ENCODE measurements around the gene ATP5F1E. TPM values are rescaled to one million over a fixed set of nuclear protein-coding genes. Genes with fewer than 3 reads are reported as not detected.

ATP5F1E gene
- total RNA-seq, 4 donors from 2014 or later: 35.8 to 90.0 (median 38.6) TPM

DNA sequence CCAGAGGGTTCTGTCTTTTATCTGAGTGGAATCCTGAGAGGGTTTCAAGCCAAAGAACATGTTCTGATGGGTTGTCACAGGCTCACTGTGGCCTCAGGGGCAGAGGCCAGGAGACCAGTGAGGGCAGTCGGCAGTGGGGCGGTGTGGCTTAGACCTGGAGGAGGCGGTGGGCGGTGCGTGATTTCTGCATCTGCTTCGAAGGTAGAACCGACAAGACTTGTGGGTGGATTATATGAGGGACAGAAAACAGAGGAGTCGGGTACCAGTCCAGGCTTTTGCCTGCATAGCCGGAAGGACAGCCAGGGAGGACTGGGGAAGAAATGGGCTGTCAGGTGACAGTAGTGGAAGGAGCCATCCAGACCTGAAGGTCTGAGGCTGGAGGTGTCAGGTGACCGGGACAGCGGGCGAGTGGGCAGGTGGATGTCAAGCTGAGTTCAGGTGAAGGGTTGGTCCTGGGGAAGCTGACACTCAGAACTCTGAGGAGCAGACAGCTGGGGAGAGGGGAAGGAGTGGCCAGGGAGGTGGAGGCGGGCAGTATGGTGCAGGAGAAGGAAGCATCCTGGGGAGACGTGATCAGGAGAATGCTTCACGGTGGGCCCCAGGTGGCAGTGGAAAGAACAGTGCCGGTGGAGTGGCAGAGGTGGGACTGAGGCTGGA is 28.2 kb downstream of the ATP5F1E start:
- TF ChIP-seq, protein P1, sequence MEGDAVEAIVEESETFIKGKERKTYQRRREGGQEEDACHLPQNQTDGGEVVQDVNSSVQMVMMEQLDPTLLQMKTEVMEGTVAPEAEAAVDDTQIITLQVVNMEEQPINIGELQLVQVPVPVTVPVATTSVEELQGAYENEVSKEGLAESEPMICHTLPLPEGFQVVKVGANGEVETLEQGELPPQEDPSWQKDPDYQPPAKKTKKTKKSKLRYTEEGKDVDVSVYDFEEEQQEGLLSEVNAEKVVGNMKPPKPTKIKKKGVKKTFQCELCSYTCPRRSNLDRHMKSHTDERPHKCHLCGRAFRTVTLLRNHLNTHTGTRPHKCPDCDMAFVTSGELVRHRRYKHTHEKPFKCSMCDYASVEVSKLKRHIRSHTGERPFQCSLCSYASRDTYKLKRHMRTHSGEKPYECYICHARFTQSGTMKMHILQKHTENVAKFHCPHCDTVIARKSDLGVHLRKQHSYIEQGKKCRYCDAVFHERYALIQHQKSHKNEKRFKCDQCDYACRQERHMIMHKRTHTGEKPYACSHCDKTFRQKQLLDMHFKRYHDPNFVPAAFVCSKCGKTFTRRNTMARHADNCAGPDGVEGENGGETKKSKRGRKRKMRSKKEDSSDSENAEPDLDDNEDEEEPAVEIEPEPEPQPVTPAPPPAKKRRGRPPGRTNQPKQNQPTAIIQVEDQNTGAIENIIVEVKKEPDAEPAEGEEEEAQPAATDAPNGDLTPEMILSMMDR (IDR thresholded peaks at IDR 0.05; ENCODE audit: low read depth): no peak

DNA sequence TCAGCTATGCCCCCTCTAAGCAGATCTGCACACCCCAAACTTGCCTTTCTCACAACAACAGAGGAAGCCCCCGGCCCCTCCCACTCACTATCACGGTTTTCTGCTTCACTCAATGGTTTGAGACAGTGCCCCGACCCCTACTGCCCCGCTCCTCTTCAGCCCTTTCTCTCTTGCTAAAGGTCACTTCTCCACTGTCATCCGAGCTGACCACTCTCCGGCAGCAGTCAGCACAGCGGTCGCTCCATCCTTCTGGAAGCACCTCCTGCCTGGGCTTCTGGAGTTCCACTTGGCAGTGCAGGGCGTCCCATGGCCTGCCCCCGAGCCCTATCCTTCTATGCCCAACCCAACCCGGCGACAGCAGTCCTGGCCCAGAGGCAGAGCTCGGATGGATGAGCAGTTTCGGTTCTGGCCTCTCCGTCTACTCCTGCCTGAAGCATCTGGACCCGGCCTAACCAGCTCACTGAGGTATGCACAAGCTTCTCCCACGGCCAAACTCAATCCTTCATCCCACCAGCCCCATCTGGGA is 29.2 kb downstream of the ATP5F1E start:
- TF ChIP-seq, protein P1 (IDR thresholded peaks at IDR 0.05; ENCODE audit: low read depth): no peak

DNA sequence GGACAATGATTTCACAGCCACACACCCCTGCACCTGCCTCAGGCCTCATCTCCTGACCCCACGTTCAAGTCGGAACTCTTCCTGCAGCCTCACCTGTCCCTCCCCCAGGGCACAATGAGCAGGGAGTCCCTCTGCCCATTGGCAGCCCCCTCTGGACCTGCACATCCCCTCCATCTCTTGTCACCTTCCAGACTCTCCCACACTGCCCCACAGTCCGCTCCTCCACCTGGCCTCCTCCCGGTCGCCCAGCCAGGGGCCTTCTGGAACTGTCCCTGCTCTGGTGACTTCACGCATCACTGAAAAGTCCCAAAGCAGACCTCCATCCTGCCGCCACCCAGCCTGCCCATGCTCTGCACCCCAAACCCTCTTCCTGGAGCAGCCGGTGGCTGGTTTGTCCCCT is 29.7 kb downstream of the ATP5F1E start:
- TF ChIP-seq, protein P1 (IDR thresholded peaks at IDR 0.05; ENCODE audit: low read depth): no peak

DNA sequence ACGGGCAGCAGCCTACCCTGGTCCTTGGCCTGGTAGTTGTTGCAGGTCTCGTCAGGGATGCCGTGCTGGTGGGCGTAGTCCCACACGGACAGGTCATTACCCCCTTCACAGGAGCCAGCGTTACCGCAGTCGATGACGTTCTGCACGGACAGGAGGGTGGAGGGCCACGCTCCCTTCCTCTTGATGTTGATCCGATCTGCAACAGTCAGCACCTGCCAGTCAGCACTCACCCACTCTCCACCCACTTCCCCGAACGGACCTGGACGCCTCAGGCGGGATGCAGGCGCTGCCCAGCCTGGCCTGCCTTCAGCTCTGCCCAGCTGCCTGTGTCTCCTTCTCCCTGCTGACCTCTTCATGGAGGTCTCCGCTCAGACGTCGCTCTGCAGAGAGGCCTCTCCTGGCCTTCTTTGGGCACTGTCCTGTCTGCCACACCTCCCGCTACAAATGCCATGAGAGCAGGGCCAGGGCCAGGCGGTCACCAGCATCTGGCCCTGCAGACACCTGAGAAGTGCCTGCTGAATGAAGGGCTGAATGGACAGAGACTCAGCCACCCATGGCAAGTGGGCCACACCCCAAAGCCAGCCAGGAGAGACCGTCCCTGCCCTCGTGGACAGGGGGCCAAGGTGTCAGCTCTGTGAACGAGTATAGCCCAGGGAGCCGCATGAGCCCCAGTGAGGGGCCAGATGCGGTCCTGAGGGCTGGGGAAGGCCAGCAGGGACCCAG is 30.5 kb downstream of the ATP5F1E start:
- TF ChIP-seq, protein P1 (IDR thresholded peaks at IDR 0.05; ENCODE audit: low read depth): no peak

DNA sequence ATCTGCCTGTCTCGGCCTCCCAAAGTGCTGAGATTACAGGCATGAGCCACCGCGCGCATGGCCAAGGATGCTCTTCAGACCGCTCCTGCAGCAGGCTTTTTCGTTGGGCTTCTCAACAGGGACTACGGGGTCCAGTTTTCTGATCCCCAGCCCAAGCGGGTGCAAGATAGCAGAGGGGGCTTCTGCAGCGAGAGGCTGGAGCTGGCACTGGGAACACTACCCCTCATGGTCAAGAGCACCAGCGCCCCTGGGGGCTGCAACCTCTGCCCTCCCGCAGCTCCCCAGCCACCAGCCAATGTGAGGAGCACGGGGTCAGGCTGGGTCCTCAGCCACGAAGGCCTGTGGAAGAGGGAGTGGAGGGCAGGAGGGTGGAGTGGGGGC is 31.1 kb downstream of the ATP5F1E start:
- TF ChIP-seq, protein P1 (IDR thresholded peaks at IDR 0.05; ENCODE audit: low read depth): no peak

DNA sequence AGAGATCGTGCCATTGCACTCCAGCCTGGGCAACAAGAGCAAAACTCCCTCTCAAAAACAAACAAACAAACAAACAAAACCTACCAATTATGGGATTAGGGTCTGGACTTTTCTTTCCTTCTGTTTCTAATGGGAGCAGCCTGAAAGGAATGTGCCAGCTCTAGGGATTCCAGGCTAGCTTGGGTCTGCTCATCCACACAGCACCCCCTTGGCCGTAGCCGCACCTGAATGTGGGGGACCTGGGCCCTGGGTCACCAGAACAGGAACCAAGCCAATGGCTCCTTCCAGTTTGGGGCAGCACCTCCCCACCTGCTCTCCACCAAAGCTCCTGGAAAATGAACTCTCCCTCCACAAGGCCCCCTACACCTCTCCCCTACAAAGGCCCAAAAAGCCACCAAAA is 31.8 kb downstream of the ATP5F1E start:
- TF ChIP-seq, protein P1 (IDR thresholded peaks at IDR 0.05; ENCODE audit: low read depth): no peak

DNA sequence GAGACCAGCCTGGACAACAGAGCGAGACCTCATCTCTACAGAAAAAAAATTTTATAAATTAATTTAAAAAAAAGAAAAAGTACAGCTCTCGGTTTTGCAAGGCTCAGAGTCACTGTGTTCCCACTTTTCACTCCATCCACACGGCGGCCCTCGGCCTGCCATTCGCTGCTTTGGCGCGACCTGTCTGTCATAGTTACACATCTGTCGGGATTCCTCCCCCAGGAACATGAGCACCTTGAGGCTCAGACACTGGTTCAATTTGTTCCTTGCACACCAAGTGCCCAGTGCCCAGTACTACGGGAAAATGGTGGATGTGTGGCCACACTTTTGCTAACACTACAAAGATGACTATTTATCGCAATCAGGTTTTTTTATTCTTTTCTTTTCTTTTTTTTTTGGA is 33.5 kb downstream of the ATP5F1E start:
- TF ChIP-seq, protein P1 (IDR thresholded peaks at IDR 0.05; ENCODE audit: low read depth): no peak

Measured in subcutaneous adipose tissue (tissue), 4 donors.